OCI-LY7 (cell line): ENCODE results near the gene CTSA.

Source experiments
- CTCF ChIP-seq: fragments of 200-600 bp; sonication (generic); conservative IDR thresholded peaks from 2 replicates; pipeline ENCODE4 v1.5.1; 2014; ENCODE audit warnings: mild to moderate bottlenecking, antibody characterized with exemption, low read length, moderate library complexity, mixed read lengths
- EZH2phosphoT487 ChIP-seq: fragments of 200-600 bp; sonication (generic); IDR thresholded peaks from 2 replicates; pipeline ENCODE4 v1.6.1; 2018; ENCODE audit warnings: low read depth, borderline replicate concordance, mild to moderate bottlenecking, mixed run types, antibody characterized with exemption, low read length, moderate library complexity, mixed read lengths

DNA sequence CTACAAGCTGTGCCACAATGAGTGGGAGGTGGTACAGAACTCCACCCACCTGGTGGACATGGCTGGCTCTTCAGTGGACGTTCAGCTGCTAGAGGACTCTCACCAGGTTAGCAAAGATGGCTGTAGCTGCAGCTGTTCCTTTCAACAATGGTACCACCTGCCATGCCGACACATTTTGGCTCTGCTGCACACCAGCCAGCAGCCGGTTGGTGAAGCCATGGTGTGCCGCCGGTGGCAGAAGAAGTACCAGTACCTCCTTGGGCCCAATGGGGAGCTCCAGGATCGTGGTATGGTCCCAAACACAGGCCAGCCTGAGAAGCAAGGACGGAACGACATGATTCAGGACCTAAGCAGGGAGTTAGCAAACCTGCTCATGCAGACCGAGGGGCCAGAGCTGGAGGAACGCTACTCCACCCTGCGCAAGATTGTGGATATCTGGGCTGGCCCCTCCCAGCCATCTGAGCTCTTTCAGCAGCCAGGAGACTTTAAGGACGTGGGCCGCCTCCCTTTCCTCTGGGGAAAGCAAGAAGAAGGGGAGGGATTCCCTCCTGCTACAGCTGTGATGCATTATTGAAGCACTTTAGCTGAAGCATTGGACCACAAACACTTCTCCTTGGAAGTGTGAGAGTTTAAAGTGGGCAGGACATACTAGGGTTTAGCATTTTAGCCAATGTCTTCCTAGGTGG is 12.9 kb upstream of the CTSA start:
- TF ChIP-seq CTCF = no peak
- TF ChIP-seq EZH2phosphoT487 = no peak
